HEK293T (cell line): ENCODE data around the gene CDK5R2.

Experiments used
- CTCF ChIA-PET: fragments of 350-600 bp; formaldehyde crosslinking; extraction: SDS; loops from one replicate; lab custom pipeline; 2021; ENCODE audit warnings: antibody characterized with exemption, inconsistent platforms; lab: Yijun Ruan, JAX
- POLR2A ChIA-PET: fragments of 350-600 bp; formaldehyde crosslinking; extraction: SDS; loops from one replicate; lab custom pipeline; 2020; ENCODE audit warnings: antibody characterized with exemption, inconsistent platforms; lab: Yijun Ruan, JAX
- DNase-seq: peaks from one replicate; pipeline ENCODE4 v3.0.0; 2012; ENCODE audit warnings: mixed read lengths; ENCODE audit errors: extremely low spot score
- ARNT ChIP-seq: fragments of 450-650 bp; IDR thresholded peaks from 2 replicates; pipeline ENCODE4 v1.6.1; 2017; ENCODE audit warnings: mild to moderate bottlenecking
- BHLHE40 ChIP-seq: fragments of 450-650 bp; IDR thresholded peaks from 2 replicates; pipeline ENCODE4 v1.6.1; 2016; ENCODE audit warnings: mild to moderate bottlenecking, moderate library complexity, borderline replicate concordance
- CTBP1 ChIP-seq: fragments of 450-650 bp; IDR thresholded peaks from 2 replicates; pipeline ENCODE4 v1.6.1; 2016; ENCODE audit warnings: borderline replicate concordance
- ELF4 ChIP-seq: fragments of 450-650 bp; IDR thresholded peaks from 2 replicates; pipeline ENCODE4 v1.6.1; 2017; ENCODE audit warnings: antibody characterized with exemption
- FOXA1 ChIP-seq: fragments of 450-650 bp; IDR thresholded peaks from 2 replicates; pipeline ENCODE4 v1.6.1; 2016; ENCODE audit warnings: mild to moderate bottlenecking
- FOXK2 ChIP-seq: fragments of 450-650 bp; IDR thresholded peaks from 2 replicates; pipeline ENCODE4 v1.6.1; 2016; ENCODE audit warnings: mild to moderate bottlenecking
- FOXM1 ChIP-seq: fragments of 450-650 bp; IDR thresholded peaks from 2 replicates; pipeline ENCODE4 v1.6.1; 2017; ENCODE audit warnings: mild to moderate bottlenecking, borderline replicate concordance
- HDGF ChIP-seq: fragments of 450-650 bp; IDR thresholded peaks from 2 replicates; pipeline ENCODE4 v1.6.1; 2017; ENCODE audit warnings: antibody characterized with exemption, borderline replicate concordance
- L3MBTL2 ChIP-seq: fragments of 450-650 bp; conservative IDR thresholded peaks from 2 replicates; pipeline ENCODE4 v1.6.1; 2016; ENCODE audit warnings: mild to moderate bottlenecking
- LEF1 ChIP-seq: fragments of 450-650 bp; IDR thresholded peaks from 2 replicates; pipeline ENCODE4 v1.6.1; 2017; ENCODE audit warnings: mild to moderate bottlenecking, borderline replicate concordance
- NFRKB ChIP-seq: fragments of 450-650 bp; IDR thresholded peaks from 2 replicates; pipeline ENCODE4 v1.6.1; 2016; ENCODE audit warnings: mild to moderate bottlenecking, moderate library complexity
- PKNOX1 ChIP-seq: fragments of 450-650 bp; IDR thresholded peaks from 2 replicates; pipeline ENCODE4 v1.6.1; 2016
- SP1 ChIP-seq: fragments of 450-650 bp; IDR thresholded peaks from 2 replicates; pipeline ENCODE4 v1.6.1; 2017
- SUZ12 ChIP-seq: fragments of 450-650 bp; IDR thresholded peaks from 2 replicates; pipeline ENCODE4 v1.6.1; 2016; ENCODE audit warnings: mild to moderate bottlenecking
- TARDBP ChIP-seq: fragments of 450-650 bp; IDR thresholded peaks from 2 replicates; pipeline ENCODE4 v1.6.1; 2016
- ZNF384 ChIP-seq: fragments of 450-650 bp; IDR thresholded peaks from 2 replicates; pipeline ENCODE4 v1.6.1; 2016

Gene CDK5R2

GRCh38 chr2:218996937-218997336 is 37.5 kb downstream of the CDK5R2 start:
- TF ChIP-seq FOXA1 (no peak), NFRKB (no peak), FOXM1 (no peak), LEF1 (no peak), BHLHE40 (no peak), ZNF384 (no peak)
- POLR2A ChIA-PET = no interaction called here

GRCh38 chr2:218997731-218998130 is 38.3 kb downstream of the CDK5R2 start:
- ChIA-PET CTCF (interaction anchor here (1.3 kb wide), 1 partner anchor 18 kb away, joined by 3 read pairs; no protein-coding TSS in a partner anchor), POLR2A (no interaction called here)
- TF ChIP-seq L3MBTL2 = no peak
- no peak for TF ChIP-seq CTBP1
- no peak for TF ChIP-seq FOXK2
- TF ChIP-seq BHLHE40 = no peak
- TF ChIP-seq ARNT = no peak
- no peak for TF ChIP-seq SP1
- no peak for TF ChIP-seq NFRKB
- no peak for TF ChIP-seq FOXM1
- no peak for TF ChIP-seq ELF4
- TF ChIP-seq FOXA1 = no peak
- TF ChIP-seq ZNF384 = no peak
- no peak for TF ChIP-seq TARDBP
- TF ChIP-seq PKNOX1 = no peak
- TF ChIP-seq LEF1 = no peak
- no peak for TF ChIP-seq SUZ12
- no peak for DNase-seq

More at GRCh38 chr2:218996937-218997336, 37.5 kb downstream of the CDK5R2 start:
- CTCF ChIA-PET = interaction anchor here (0.9 to 2.7 kb wide), 3 partner anchors 14 to 136 kb away, joined by 3 to 6 read pairs (median 3); no protein-coding TSS in a partner anchor
- DNase-seq = no peak

- POLR2A ChIA-PET = interaction anchor here (0.7 kb wide), 1 partner anchor 448 kb away, joined by 3 read pairs; no protein-coding TSS in a partner anchor
- TF ChIP-seq HDGF (no peak), FOXA1 (no peak)
- DNase-seq = no peak
- CTCF ChIA-PET = no interaction called here
Observed at GRCh38 chr2:218998414-218999002, 39.0 kb downstream of the CDK5R2 start.

- ChIA-PET CTCF (interaction anchor here (0.8 kb wide), 1 partner anchor 18 kb away, joined by 3 read pairs; no protein-coding TSS in a partner anchor), POLR2A (interaction anchor here (0.7 kb wide), 1 partner anchor 448 kb away, joined by 3 read pairs; no protein-coding TSS in a partner anchor)
- no peak for DNase-seq
- TF ChIP-seq FOXM1 = no peak
- no peak for TF ChIP-seq HDGF
- TF ChIP-seq ZNF384 = no peak
- TF ChIP-seq TARDBP = no peak
- TF ChIP-seq CTBP1 = no peak
- TF ChIP-seq SP1 = no peak
- no peak for TF ChIP-seq L3MBTL2
- TF ChIP-seq NFRKB = no peak
- no peak for TF ChIP-seq ARNT
- TF ChIP-seq FOXK2 = no peak
- no peak for TF ChIP-seq BHLHE40
- no peak for TF ChIP-seq ELF4
- no peak for TF ChIP-seq LEF1
- no peak for TF ChIP-seq PKNOX1
- no peak for TF ChIP-seq SUZ12
Observed at GRCh38 chr2:218999021-218999880, 39.8 kb downstream of the CDK5R2 start.

- ChIA-PET POLR2A (no interaction called here), CTCF (interaction anchor here (0.8 to 1.0 kb wide), 2 partner anchors 19 to 20 kb away, joined by 3 read pairs; no protein-coding TSS in a partner anchor)
- TF ChIP-seq ZNF384 (no peak), NFRKB (no peak), TARDBP (no peak), SUZ12 (no peak), FOXA1 (no peak), ARNT (no peak), BHLHE40 (no peak), PKNOX1 (no peak), FOXK2 (no peak)
- DNase-seq = no peak
Observed at GRCh38 chr2:218999881-219000568, 40.6 kb downstream of the CDK5R2 start.

GRCh38 chr2:219000569-219000960 is 41.1 kb downstream of the CDK5R2 start:
- no peak for DNase-seq
- ChIA-PET CTCF (interaction anchor here (1.0 kb wide), 1 partner anchor 21 kb away, joined by 3 read pairs; no protein-coding TSS in a partner anchor), POLR2A (no interaction called here)
- TF ChIP-seq FOXK2 = no peak
- no peak for TF ChIP-seq TARDBP
- no peak for TF ChIP-seq FOXA1
- no peak for TF ChIP-seq BHLHE40
- no peak for TF ChIP-seq ZNF384
- no peak for TF ChIP-seq HDGF
- no peak for TF ChIP-seq L3MBTL2
- TF ChIP-seq LEF1 = no peak
- TF ChIP-seq PKNOX1 = no peak
- TF ChIP-seq ELF4 = no peak
- no peak for TF ChIP-seq ARNT
- TF ChIP-seq SUZ12 = no peak
- no peak for TF ChIP-seq FOXM1
- TF ChIP-seq SP1 = no peak
- no peak for TF ChIP-seq NFRKB
- TF ChIP-seq CTBP1 = no peak
